Tibial nerve (tissue), 4 donors: ENCODE results near the gene SLC43A3. TPM values are rescaled to one million over a fixed set of nuclear protein-coding genes. Genes with fewer than 3 reads are reported as not detected.

Source experiments
- DNase-seq, 2 donors: peaks; one replicate each; pipeline ENCODE4 v3.0.0-alpha.2; 2019; ENCODE audit warnings: low spot score in 2 of 2
- H3K27ac ChIP-seq, 4 donors: fragments of 200-600 bp; sonication (generic) in 3 of 4; one replicate each; pipeline ENCODE4 v1.5.1; 2017 to 2019; ENCODE audit warnings: mild to moderate bottlenecking in 1 of 4
- H3K27me3 ChIP-seq, 2 donors: fragments of 200-600 bp; sonication (generic) in 1 of 2; one replicate each; pipeline versions ENCODE4 v1.5.1 to v1.6.0; 2017 to 2019
- H3K36me3 ChIP-seq, 3 donors: fragments of 200-600 bp; sonication (generic); one replicate each; pipeline ENCODE4 v1.5.1; 2018 to 2019
- H3K4me1 ChIP-seq, 4 donors: fragments of 200-600 bp; sonication (generic) in 3 of 4; one replicate each; pipeline ENCODE4 v1.5.1; 2017 to 2019
- H3K4me3 ChIP-seq, 4 donors: fragments of 200-600 bp; sonication (generic) in 3 of 4; one replicate each; pipeline ENCODE4 v1.5.1; 2017 to 2019; ENCODE audit warnings: mild to moderate bottlenecking in 1 of 4, moderate library complexity in 1 of 4
- H3K9me3 ChIP-seq, 4 donors: fragments of 200-600 bp; sonication (generic) in 3 of 4; one replicate each; pipeline ENCODE4 v1.5.1; 2017 to 2019
- CTCF ChIP-seq, 5 experiments: fragments of 200-600 bp in 3 of 5; fragments of 450-650 bp in 2 of 5; sonication (generic) in 3 of 5; IDR thresholded peaks; one replicate each; pipeline ENCODE4 v1.5.1; 2016 to 2019; ENCODE audit warnings: antibody characterized with exemption in 5 of 5, mild to moderate bottlenecking in 3 of 5, moderate library complexity in 2 of 5
- EP300 ChIP-seq, 2 donors: sonication (generic); formaldehyde crosslinking; IDR thresholded peaks; one replicate each; pipeline ENCODE4 v1.6.1; 2017; ENCODE audit warnings: antibody characterized with exemption in 2 of 2, mild to moderate bottlenecking in 1 of 2
- POLR2A ChIP-seq, 2 donors: fragments of 450-650 bp; IDR thresholded peaks; one replicate each; pipeline ENCODE4 v1.6.1; 2017; ENCODE audit warnings: antibody characterized with exemption in 2 of 2, mild to moderate bottlenecking in 2 of 2, moderate library complexity in 2 of 2
- WGBS, 2 donors: methylation state at CpG; one replicate each; pipeline ENCODE4 v1.1.5; 2018; 5-methylcytosine and 5-hydroxymethylcytosine counted together
- total RNA-seq, 4 donors: library from RNA; depleted of rRNA; stranded (reverse); fragments of >200 nt; gene quantifications; one replicate each; pipeline ENCODE4 v1.1.0, GENCODE V29; 2016

The SLC43A3 gene
- total RNA-seq, 4 donors from 2014 or later: 42.2 to 110 (median 94.7) TPM

GRCh38 chr11:57461841-57462489, 35.0 kb upstream of the SLC43A3 start:
- peaks cover 2 to 65% of the 10 kb centered on the region in 2 donors for H3K27me3 ChIP-seq
- 63 to 66% methylated on average over 16 of the region's 16 CpGs for WGBS, 2 donors

GRCh38 chr11:57460758-57461749, 34.1 kb upstream of the SLC43A3 start:
- TF ChIP-seq CTCF (IDR thresholded peaks at IDR 0.05) (no peak), POLR2A (IDR thresholded peaks at IDR 0.05) (no peak), EP300 (IDR thresholded peaks at IDR 0.05) (no peak)
- no peak for DNase-seq
- 12 to 13% methylated on average over 27 to 32 of the region's 50 CpGs for WGBS, 2 donors
- Histone ChIP-seq H3K27me3 (peaks cover 2 to 68% of the 10 kb centered on the region in 2 donors), H3K9me3 (no peaks in the 10 kb centered on the region), H3K27ac (no peak overlapping the region), H3K36me3 (no peaks in the 10 kb centered on the region), H3K4me1 (peaks cover 0 to 44% (median 29%) of the 10 kb centered on the region in 4 donors), H3K4me3 (peak overlapping the region; percentile 12 to 49 (median 20))

More at GRCh38 chr11:57461841-57462489, 35.0 kb upstream of the SLC43A3 start:
- Histone ChIP-seq H3K4me3 (no peak overlapping the region), H3K4me1 (peaks cover 0 to 42% (median 29%) of the 10 kb centered on the region in 4 donors), H3K36me3 (no peaks in the 10 kb centered on the region), H3K9me3 (no peaks in the 10 kb centered on the region), H3K27ac (no peak overlapping the region)
- TF ChIP-seq POLR2A (IDR thresholded peaks at IDR 0.05) (no peak), CTCF (IDR thresholded peaks at IDR 0.05) (no peak), EP300 (IDR thresholded peaks at IDR 0.05) (no peak)
- DNase-seq: no peak

- peaks cover 2 to 68% of the 10 kb centered on the region in 2 donors for H3K27me3 ChIP-seq
- no peak for DNase-seq
- H3K27ac ChIP-seq: no peak within 1 kb of the TSS
- H3K4me1 ChIP-seq: peaks cover 0 to 44% (median 29%) of the 10 kb centered on the region in 4 donors
- H3K4me3 ChIP-seq: peak within 1 kb of the TSS; percentile 16 to 49 (median 31)
- 0 to 1% methylated on average over 33 to 37 of the region's 66 CpGs for WGBS, 2 donors
- no peaks in the 10 kb centered on the region for H3K9me3 ChIP-seq
- no peaks in the 10 kb centered on the region for H3K36me3 ChIP-seq
- TF ChIP-seq POLR2A (IDR thresholded peaks at IDR 0.05) (no peak), CTCF (IDR thresholded peaks at IDR 0.05) (peak in 1 of 5 experiments; percentile 13), EP300 (IDR thresholded peaks at IDR 0.05) (no peak)
These were observed 33.3 kb upstream of the SLC43A3 start, which contains the start of gene RTN4RL2 for GRCh38 chr11:57460022-57460757. RTN4RL2 (plus strand) TSS chr11:57460528; CDS start chr11:57460866, 338 bp downstream.

- TF ChIP-seq EP300 (IDR thresholded peaks at IDR 0.05): no peak
- TF ChIP-seq POLR2A (IDR thresholded peaks at IDR 0.05): no peak
- no peak for TF ChIP-seq CTCF (IDR thresholded peaks at IDR 0.05)
- peaks cover 0 to 44% (median 29%) of the 10 kb centered on the region in 4 donors for H3K4me1 ChIP-seq
- 1 to 3% methylated on average over 43 to 62 of the region's 62 CpGs for WGBS, 2 donors
- no peak for DNase-seq
- H3K9me3 ChIP-seq: no peaks in the 10 kb centered on the region
- no peak overlapping the region for H3K27ac ChIP-seq
- H3K4me3 ChIP-seq: peak overlapping the region; percentile 17 to 49 (median 31)
- no peaks in the 10 kb centered on the region for H3K36me3 ChIP-seq
- H3K27me3 ChIP-seq: peaks cover 2 to 68% of the 10 kb centered on the region in 2 donors
These were observed 32.5 kb upstream of the SLC43A3 start for GRCh38 chr11:57459164-57460021.
